HUES64 (cell line): ENCODE results near the gene TIE1.

Source experiments
- H3K27ac ChIP-seq: 2 replicates; pipeline ENCODE4 v1.7.0; 2013; ENCODE audit warnings: low read depth, low read length, inconsistent platforms
- H3K27me3 ChIP-seq: 2 replicates; pipeline ENCODE4 v1.6.1; 2013; ENCODE audit warnings: mild to moderate bottlenecking, low read length; ENCODE audit not compliant: insufficient read depth
- H3K36me3 ChIP-seq: 2 replicates; pipeline ENCODE4 v1.6.1; 2013; ENCODE audit warnings: mild to moderate bottlenecking, low read length; ENCODE audit not compliant: insufficient read depth
- H3K4me1 ChIP-seq: 2 replicates; pipeline ENCODE4 v1.6.1; 2013; ENCODE audit warnings: mild to moderate bottlenecking, low read length, moderate library complexity; ENCODE audit not compliant: insufficient read depth
- H3K4me3 ChIP-seq: 2 replicates; pipeline ENCODE4 v1.5.1; 2013; ENCODE audit warnings: mild to moderate bottlenecking, low read length, moderate library complexity
- H3K9ac ChIP-seq: 2 replicates; pipeline ENCODE4 v1.6.1; 2013; ENCODE audit warnings: mild to moderate bottlenecking, low read depth, low read length
- H3K9me3 ChIP-seq: 2 replicates; pipeline ENCODE4 v1.6.1; 2013; ENCODE audit warnings: low read depth, low read length; ENCODE audit not compliant: insufficient read depth
- WGBS: fragments of 150-250, 120-280 bp; methylation state at CpG from one replicate; pipeline ENCODE4 v1.1.7; 2013; ENCODE audit warnings: missing lambda C conversion rate; 5-methylcytosine and 5-hydroxymethylcytosine counted together

TIE1 gene

GRCh38 chr1:43267291-43267805 lies 33.4 kb upstream of the TIE1 start:
- Histone ChIP-seq H3K4me3 (no peak overlapping the region), H3K4me1 (peaks cover 14% of the 10 kb centered on the region), H3K27me3 (no peaks in the 10 kb centered on the region), H3K36me3 (no peaks in the 10 kb centered on the region), H3K9me3 (peaks cover 23% of the 10 kb centered on the region), H3K9ac (no peak overlapping the region), H3K27ac (no peak overlapping the region)
- 93% methylated on average over 9 of the region's 9 CpGs for WGBS

- Histone ChIP-seq H3K9me3 (peaks cover 17% of the 10 kb centered on the region), H3K27me3 (no peaks in the 10 kb centered on the region), H3K9ac (no peak overlapping the region), H3K36me3 (no peaks in the 10 kb centered on the region), H3K4me3 (no peak overlapping the region), H3K4me1 (peaks cover 14% of the 10 kb centered on the region), H3K27ac (no peak overlapping the region)
- 88% methylated on average over 2 of the region's 3 CpGs for WGBS
Observed at GRCh38 chr1:43267818-43268425, 32.9 kb upstream of the TIE1 start.

GRCh38 chr1:43269627-43270375 lies 31.0 kb upstream of the TIE1 start, which contains the start of gene TMEM125:
Gene TMEM125 (plus strand): TSS chr1:43269983. CDS start chr1:43272723, 2,740 bp downstream.
- peaks cover 6% of the 10 kb centered on the region; the same call in 1 of the 2 replicates for H3K9me3 ChIP-seq
- peak within 1 kb of the TSS; percentile 24 for H3K9ac ChIP-seq
- peak within 1 kb of the TSS; percentile 59 for H3K4me3 ChIP-seq
- peaks cover 17% of the 10 kb centered on the region for H3K4me1 ChIP-seq
- WGBS: 74% methylated on average over 7 of the region's 7 CpGs
- H3K36me3 ChIP-seq: no peaks in the 10 kb centered on the region; the same call in 1 of the 2 replicates
- H3K27ac ChIP-seq: peak within 1 kb of the TSS; percentile 63; the same call in 1 of the 2 replicates
- H3K27me3 ChIP-seq: no peaks in the 10 kb centered on the region

GRCh38 chr1:43270421-43271095 lies 30.2 kb upstream of the TIE1 start:
- peak overlapping the region; percentile 63; the same call in 1 of the 2 replicates for H3K27ac ChIP-seq
- H3K36me3 ChIP-seq: no peaks in the 10 kb centered on the region; the same call in 1 of the 2 replicates
- H3K9ac ChIP-seq: peak overlapping the region; percentile 24
- H3K9me3 ChIP-seq: no peaks in the 10 kb centered on the region
- WGBS: 8% methylated on average over 29 of the region's 29 CpGs
- H3K27me3 ChIP-seq: no peaks in the 10 kb centered on the region
- peaks cover 17% of the 10 kb centered on the region for H3K4me1 ChIP-seq
- peak overlapping the region; percentile 59 for H3K4me3 ChIP-seq

GRCh38 chr1:43271186-43272118 lies 29.3 kb upstream of the TIE1 start:
- Histone ChIP-seq H3K9ac (peak overlapping the region; percentile 24), H3K36me3 (no peaks in the 10 kb centered on the region; the same call in 1 of the 2 replicates), H3K27me3 (no peaks in the 10 kb centered on the region), H3K9me3 (no peaks in the 10 kb centered on the region), H3K27ac (no peak overlapping the region; the same call in 1 of the 2 replicates), H3K4me1 (peaks cover 17% of the 10 kb centered on the region), H3K4me3 (peak overlapping the region; percentile 59)
- 62% methylated on average over 12 of the region's 12 CpGs for WGBS

- H3K27ac ChIP-seq: no peak overlapping the region
- no peaks in the 10 kb centered on the region for H3K27me3 ChIP-seq
- peaks cover 17% of the 10 kb centered on the region for H3K4me1 ChIP-seq
- H3K36me3 ChIP-seq: no peaks in the 10 kb centered on the region; the same call in 1 of the 2 replicates
- no peak overlapping the region for H3K9ac ChIP-seq
- no peak overlapping the region for H3K4me3 ChIP-seq
- no peaks in the 10 kb centered on the region for H3K9me3 ChIP-seq
- WGBS: 92% methylated on average over 9 of the region's 9 CpGs
Observed at GRCh38 chr1:43272161-43272560, 28.6 kb upstream of the TIE1 start.

- no peaks in the 10 kb centered on the region; the same call in 1 of the 2 replicates for H3K36me3 ChIP-seq
- H3K27me3 ChIP-seq: no peaks in the 10 kb centered on the region
- H3K4me1 ChIP-seq: peaks cover 17% of the 10 kb centered on the region
- 97% methylated on average over 46 of the region's 46 CpGs for WGBS
- no peak overlapping the region for H3K4me3 ChIP-seq
- no peak overlapping the region for H3K9ac ChIP-seq
- no peak overlapping the region for H3K27ac ChIP-seq
- H3K9me3 ChIP-seq: no peaks in the 10 kb centered on the region
Observed at GRCh38 chr1:43272576-43273571, 27.9 kb upstream of the TIE1 start.

- H3K4me3 ChIP-seq: no peak overlapping the region
- WGBS: 95% methylated on average over 7 of the region's 7 CpGs
- no peak overlapping the region for H3K9ac ChIP-seq
- H3K27ac ChIP-seq: no peak overlapping the region
- H3K36me3 ChIP-seq: no peaks in the 10 kb centered on the region; the same call in 1 of the 2 replicates
- no peaks in the 10 kb centered on the region for H3K9me3 ChIP-seq
- no peaks in the 10 kb centered on the region for H3K27me3 ChIP-seq
- peaks cover 17% of the 10 kb centered on the region for H3K4me1 ChIP-seq
Observed at GRCh38 chr1:43273708-43274107, 27.1 kb upstream of the TIE1 start.

GRCh38 chr1:43274125-43274803 lies 26.5 kb upstream of the TIE1 start:
- no peaks in the 10 kb centered on the region for H3K9me3 ChIP-seq
- no peaks in the 10 kb centered on the region for H3K27me3 ChIP-seq
- H3K4me3 ChIP-seq: no peak overlapping the region
- no peak overlapping the region for H3K9ac ChIP-seq
- no peak overlapping the region for H3K27ac ChIP-seq
- 82% methylated on average over 11 of the region's 11 CpGs for WGBS
- no peaks in the 10 kb centered on the region; the same call in 1 of the 2 replicates for H3K36me3 ChIP-seq
- peaks cover 17% of the 10 kb centered on the region for H3K4me1 ChIP-seq
